GM19468 (cell line): ENCODE results near the gene ST6GALNAC6.

Experiments
- ATAC-seq: cut with Tn5 transposase; IDR thresholded peaks from one replicate; pipeline ENCODE4 v1.9.1; 2021; ENCODE audit warnings: mild to moderate bottlenecking, moderate library complexity, moderate number of reproducible peaks; ENCODE audit not compliant: unreplicated experiment; ENCODE audit errors: extremely low read depth

Gene ST6GALNAC6

DNA sequence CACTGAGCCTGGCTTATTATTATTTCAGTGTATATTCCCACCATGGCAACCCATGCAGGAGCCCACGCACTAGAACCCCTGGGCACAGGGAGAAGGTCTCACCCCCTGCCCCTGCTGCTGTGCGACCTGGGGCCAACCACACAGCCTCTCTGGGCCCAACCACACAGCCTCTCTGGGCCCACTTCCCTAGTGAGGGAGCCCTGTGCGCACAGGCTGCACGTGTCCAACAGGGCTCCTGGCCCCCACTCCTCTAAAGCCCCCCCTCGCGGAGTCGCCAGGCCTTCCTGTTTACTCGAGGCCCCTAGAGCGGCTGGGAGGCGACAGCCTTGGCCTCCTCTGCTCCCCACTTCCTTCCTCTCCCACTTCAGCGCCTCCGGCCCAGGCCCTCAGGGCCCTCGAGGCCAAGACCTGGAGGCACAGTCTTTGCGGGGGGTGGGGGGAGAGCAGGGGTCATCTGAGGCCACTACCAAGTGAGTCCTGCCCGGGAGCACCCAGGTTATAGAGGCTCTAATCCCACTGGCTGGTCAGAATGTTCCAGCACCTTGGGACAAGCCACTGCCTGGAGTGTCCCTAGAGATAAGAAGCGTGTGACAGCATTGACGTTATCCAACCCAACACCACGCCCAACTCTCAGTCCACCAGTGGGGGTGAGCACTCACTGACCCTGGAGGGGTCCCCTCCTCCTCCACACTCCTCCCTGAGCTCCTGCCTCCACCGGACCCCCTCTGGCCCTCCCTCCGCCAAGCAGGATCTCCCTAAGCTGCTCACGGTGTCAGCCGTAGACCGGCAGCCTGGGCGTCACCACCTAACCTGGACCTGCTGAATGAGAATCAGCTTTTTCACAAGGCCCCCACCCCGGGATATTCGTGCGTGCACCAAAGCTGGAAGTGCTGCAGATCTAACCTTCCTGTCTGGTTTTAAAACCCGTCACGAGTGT, 37.1 kb downstream of the ST6GALNAC6 start:
- no peak for ATAC-seq

DNA sequence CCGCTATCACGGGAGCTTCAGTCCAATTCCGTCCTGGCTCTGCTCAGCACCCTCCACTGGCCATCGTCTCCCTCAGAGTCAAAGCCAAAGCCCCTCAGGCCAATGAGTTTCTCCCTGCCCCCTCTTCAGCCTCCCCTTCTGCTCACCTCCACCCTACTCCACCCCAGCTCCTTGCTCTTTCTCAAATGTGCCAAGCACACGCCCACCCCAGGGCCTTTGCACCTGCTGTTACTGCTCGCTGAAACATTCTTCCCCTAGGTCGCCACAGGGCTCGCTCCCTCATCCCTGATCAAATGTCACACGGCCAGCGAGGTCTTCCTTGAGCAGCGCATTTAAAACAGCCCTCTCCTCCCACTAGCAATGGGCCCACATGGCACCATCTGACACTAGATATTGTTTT, 38.6 kb downstream of the ST6GALNAC6 start:
- ATAC-seq: no peak

DNA sequence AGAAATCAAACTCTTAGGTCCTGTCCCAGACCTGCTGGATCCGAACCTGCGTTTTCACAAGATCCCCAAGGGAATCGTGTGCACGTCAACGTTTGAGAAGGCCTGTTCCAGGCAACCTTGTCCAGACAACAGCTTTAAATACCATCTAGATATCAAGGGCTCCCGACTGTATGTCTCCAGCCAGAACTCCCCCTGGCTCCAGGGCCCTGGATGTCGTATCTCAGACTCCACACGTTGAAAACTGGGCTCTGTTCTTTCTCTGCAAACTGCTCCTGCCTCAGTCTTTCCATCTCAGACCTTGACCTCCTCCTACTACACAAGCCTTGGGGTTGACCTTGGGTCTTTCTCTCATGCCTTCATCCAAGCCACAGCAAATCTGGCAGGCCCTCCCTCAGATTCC, 39.1 kb downstream of the ST6GALNAC6 start:
- ATAC-seq: no peak

DNA sequence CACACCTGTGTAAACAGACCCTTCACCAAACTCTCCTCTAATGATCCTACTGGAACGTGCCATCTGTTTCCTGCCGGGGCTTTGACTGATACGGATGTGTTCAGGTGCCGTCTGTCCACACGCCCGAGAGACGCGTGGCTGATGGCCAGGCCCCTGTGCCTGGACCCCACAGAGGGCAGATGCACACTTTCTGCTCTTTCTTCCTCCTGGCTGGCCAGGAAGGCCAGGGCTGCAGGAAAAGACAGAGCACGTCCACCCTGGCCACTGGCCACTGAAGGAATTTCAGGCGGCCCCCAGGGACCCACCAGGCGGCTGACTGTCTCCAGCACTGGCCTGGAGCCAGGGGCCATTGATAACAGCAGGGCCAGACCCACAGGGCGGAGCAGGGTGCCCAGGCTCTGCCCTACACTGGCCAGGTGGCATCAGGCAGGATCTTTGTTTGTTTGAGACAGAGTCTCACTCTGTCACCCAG, 41.3 kb downstream of the ST6GALNAC6 start:
- ATAC-seq: no peak

DNA sequence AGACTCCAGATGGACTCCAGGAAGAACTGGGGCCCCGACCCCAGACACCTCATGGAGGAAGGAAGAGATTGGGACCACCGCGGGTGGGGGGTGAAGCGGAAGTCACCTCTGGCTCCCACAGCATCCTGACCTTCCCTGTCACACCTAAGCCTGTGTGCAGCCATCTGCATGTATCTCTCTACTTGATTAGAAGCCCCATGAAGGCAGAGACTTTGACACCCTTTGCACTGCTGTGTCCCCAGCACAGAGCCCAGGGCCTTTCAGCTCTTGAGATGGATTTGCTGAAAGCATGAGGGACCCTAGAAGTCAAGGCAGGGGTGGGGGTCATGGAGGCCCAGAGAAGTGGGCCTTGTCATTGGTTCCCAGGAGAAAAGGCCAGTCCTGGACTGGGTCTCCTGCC, 42.1 kb downstream of the ST6GALNAC6 start:
- no peak for ATAC-seq

DNA sequence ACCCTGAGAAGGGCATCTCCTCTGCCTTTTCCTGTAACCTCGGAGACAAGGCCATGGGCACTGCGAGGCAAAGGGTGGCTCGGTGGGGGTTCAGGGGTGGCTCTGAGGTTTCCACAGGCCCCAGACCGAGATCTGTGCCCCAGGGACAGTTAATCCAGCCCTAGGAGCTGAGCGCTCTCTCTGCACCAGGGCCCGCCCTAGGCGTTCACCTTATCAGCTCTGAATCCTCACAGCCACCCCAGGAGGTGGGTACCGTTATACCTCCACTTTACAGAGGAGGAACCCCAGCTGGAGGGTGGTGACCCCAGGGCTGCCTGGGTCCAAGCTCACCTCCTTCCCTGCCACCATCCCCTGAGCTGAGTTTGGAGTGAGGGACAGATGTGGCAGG, 42.7 kb downstream of the ST6GALNAC6 start:
- no peak for ATAC-seq

DNA sequence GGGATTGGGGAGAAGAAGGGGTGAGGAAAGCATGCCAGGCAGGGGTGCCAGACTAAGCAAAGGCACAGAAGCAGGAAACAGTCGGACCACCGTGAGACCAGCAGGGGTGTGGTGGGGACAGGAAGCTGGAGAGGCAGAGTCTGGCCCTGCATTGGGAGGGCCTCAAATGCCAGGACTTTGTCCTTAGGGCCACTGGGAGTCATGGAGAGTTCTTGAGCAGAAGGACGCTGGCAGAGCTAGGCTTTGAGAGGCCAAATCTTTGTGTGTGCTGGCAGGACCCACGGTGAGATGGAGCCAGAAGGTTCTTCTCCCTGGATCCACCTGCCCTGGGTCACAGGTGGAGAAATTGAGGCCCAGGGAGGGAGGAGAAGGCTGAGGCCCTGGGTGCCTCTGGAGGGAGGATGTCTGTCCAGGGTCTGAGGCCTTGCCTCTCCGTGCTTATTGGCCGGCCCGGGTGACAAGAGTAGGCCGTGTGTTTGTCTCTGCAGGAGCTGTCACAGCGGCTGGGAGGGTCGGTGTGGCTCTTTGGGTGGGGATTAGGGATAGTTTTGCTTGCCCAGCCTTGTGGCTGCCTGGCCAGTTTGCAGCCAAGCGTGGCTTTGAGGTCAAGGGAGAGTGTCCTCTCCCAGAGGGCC, 43.2 kb downstream of the ST6GALNAC6 start:
- no peak for ATAC-seq

DNA sequence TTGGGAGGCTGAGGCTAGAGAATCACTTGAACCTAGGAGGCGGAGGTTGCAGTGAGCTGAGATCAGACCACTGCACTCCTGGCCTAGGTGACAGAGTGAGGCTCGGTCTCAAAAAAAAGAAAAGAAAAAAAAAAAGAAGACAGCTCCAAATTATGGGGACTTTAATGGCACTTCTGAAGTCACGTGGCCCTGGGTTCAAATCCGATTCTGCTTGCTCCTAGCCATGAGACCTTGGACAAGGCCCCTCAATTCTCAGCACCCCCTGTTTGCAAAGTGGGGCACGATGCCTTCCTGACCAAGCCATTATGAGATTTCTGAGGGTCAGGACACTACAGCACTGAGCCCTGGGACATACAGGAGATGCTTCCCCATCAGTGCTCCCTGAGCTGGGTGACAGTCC, 43.9 kb downstream of the ST6GALNAC6 start:
- no peak for ATAC-seq

DNA sequence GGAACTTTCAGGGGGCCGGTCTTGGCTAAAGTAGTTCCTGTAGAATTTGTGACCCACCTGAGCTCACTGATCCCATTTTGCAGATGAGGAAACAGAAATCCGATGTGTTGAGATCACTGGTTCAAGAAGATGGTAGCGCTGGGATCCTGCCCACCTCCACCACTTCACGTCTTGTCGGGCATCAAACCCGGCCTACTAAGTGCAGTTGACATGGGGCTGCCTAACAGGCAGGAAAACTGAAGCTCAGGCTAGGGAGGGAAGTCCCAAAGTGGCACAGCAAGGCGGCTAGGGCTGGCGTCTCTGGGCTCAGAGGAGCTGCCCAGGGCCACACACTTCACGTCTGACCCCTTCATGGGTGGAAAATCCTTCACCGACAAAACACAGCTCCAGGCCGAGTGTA, 44.4 kb downstream of the ST6GALNAC6 start:
- ATAC-seq: no peak

DNA sequence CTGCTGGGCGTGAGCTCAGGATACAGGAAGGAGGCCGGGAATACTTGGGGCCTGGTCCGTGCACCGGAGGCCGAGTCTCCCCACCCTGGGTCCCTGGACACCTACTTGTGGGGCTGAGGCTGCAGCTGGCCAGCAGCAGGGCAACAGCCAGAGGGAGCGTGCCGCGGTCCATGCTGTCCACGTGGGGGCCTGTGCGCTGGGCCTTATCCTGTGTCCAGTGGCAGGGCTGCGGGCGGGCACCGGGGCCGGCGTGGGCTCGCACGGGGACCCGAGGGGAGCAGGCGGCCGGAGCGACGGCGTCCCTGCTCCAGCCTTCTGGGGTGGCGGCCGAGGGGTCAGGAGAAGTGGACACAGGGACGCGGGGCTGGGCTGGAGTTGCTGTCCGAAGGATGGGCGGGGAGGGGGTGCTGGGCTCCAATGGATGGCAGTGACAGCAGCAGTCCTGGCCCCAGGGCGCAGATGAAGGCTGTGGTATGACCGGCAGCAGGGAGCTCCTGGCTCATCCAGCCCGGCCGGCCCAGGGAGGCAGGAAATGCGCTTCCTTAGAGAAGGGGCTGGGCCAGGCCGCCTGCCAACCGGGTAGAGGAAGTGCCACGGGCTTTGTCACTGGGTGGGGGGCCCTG, 45.1 kb downstream of the ST6GALNAC6 start, which contains the start of gene ENG:
Gene ENG (minus strand): TSS at position 475 of the 623 bp plus-strand sequence. CDS start 303 bp downstream, at position 172.
- no peak for ATAC-seq

DNA sequence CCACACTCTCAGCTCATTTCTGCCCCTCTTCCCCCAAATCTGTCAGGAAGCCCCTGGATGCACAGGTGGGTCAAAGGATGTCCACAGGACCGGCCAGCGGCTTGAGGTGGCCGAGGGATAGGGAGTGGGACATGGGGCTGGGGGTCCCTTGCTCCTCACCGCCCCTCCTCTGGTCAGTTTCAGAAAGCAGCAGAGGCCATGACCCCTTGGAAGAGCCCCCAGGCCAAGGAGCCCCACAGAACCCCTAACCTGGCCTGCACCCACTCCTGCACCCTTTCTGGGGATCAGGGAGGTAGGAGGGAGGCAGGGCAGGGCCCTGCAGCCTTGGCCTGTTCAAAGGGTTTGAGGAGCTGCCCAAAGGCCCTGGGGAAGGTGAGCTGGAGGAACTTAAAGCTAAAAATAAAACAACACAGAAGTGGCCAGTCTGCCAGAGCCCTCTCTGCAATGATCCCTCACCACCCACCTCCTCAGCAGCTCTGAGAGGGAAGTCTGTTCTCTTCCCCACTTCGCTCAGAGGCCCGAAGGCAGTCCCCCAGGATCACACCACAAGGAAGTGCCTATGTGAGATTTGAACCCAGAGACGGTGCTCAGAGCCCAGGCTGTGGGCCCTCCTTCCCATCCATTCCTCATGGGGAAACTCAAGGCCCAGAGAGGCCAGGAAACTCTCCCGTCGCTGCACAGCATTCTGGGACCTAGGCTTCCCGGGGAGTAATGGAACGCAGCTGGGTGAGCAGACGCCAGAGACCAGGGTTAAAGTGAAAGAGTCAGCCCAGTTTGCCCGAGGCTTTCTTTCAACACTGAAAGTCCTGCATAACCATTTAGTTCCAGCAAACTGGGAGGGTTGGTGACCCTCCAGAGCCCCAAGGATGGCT, 45.9 kb downstream of the ST6GALNAC6 start:
- no peak for ATAC-seq

DNA sequence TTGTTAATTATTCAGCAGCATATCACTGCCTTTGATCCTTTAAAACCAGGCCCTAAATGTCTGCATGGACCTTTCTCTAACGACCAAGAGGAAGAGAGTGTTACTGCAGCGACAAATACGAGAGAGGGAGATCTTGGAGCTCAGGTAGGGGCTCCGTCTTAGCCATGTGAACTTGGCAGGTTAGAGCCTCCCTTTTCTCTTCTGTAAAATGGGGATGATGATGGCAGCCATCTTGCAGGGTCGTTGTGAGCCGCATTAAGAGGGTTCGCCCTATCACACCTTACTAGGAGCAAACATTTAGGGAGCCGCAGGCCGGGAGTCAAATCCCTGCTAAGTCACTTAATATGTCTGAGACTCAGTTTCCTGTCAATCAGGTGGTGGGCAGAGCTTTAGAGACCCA, 46.6 kb downstream of the ST6GALNAC6 start:
- no peak for ATAC-seq

DNA sequence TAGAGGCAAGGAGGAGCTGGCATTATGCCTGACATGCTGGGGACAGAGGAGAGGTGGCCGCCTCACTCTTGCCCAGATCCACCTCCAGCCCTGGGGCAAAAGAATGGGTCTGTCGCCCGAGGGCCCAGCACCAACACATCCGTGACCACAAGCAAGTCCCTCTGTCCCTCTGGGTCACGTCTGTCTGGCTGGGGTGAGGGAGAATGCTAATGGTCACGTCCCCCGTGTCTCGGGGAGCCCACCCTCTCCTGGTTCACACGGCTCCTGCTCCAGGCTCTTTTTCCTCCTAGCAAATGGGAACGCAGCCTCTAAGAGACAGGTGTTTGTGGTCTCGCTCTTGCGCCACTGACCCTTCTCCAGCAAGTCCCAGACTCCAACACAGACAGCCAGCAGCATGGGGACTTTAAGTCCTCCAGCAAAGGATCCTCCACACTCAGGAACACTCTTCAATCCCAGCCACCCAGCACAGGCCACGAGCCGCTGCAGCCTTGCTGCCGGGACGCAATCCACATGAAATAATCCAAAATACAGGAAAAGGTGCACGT, 49.0 kb downstream of the ST6GALNAC6 start:
- ATAC-seq: no peak

DNA sequence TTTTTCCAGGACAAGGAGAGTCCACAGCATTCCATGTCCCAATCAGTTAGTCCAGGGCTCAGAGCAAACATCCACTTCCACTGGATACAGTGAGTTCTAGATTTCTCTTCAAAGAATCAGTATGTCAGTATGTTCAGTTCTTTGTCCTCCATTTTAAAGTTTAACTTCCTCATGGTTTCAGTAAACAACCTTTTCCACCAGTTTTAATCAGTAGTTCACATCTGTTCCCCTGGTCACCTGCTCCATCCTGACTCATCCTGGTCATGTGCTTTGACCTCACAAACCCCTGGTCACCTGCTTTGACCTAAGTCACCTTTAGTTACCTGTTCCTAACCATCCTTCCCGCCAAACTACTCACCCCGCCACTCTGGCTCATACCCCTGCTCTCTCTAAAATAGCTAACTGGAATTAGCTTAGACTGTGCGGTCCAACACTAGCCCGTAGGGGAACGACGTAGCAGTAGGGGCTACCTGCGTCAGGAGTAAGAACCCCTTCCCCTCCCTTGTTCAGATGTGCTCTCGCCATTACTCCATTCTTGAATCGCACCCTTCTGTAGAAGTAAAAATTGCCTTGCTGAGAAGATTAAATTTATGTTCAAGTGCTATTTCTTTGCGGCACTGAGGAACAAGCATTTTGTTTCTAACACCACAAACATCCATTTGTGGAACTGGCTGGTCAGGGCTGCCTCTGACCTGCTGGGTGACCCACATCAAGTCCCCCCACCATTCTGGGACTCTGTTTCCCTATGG, 50.5 kb downstream of the ST6GALNAC6 start:
- ATAC-seq: no peak

DNA sequence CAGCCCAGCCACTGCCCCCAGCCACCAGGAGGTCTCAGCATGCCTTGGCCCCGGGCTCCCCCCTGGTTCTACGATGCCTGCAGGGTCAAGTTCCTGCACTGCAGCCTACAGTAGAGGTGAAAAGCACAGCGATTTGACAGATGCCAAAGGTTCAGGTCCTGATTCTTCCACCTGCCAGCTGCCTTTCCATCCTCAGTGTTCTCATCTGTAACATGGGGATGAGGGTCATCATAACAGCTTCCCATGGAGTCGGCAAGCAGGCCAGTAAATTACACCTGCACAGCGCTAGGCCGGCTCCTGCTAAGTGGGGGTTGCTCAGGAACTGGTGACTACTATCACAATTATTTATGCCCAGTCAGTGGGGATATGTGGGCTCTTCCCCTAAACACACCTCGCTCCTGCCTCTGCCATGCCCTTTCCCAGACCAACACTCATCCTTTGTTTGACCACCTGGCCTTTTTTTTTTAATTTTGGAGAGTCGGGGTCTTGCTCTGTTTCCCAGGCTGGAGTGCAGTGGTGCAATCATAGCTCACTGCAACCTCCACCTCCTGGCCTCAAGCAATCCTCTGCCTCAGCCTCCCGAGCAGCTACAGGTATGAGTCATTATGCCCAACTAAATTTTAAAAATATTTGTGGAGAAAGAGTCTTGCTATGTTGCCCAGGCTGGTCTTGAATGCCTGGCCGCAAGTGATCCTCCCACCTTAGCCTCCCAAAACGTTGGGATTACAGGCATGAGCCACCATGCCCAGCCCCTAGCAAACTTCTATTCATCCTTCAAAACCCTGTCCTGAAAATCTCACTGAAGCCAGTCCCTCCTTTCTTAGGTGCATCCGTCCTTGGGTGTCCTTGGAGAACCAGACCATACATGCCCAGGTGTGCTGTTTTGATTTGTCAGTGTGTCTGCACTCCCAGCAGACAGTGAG, 51.3 kb downstream of the ST6GALNAC6 start:
- no peak for ATAC-seq

DNA sequence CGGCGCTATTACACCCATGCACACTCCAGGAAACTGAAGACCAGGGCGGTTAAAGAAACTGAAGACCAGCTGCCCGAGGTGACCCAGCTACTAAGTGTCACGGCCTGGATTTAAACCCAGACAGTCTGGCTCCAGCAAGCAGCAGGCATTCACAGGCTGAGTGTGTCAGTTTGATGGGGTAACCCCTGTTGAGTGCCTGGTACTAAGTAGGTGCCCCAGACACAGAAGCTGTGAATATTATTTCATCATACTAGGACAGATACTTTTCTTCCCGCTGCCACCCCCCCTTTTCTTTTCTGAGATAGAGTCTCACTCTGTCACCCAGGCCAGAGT, 52.3 kb downstream of the ST6GALNAC6 start:
- ATAC-seq: no peak

DNA sequence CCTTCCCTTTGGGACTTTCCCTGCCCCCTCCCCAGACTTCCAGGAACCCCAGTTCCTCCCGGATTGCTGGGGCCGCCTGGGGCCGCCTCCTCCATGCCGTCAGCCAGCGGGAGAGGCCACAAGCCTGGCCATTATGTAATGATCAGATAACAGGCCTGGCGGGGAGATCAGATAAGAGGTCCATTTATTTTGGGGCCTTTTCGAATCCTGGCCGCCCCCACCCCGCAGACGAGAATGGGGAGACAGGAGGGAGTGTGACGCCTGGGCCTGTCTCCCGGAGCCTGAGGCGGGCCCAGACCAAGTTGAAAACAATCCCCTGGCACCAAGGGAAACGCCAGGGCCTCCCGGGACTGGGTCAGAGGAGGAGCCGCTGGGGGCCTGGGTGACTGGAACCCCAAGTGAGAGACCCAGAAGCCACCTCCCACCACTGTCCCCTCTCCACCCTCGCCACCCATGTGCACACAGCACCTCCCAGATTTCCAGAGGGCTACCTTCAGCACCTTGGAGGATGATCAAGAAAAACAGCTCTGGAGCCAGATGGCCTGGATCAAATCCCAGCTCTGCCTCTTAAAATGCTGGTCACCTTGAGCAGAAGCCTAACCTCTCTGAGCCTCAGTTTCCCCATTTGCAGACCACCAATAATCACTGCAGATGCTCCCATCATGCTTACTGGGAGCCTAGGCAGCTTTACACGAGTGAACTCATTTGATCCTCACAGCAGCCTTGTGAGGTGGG, 52.8 kb downstream of the ST6GALNAC6 start:
- no peak for ATAC-seq
